Activated T-helper 9 cell treated with anti-CD3 and anti-CD28 coated beads, Interleukin-2, amount 50 U/mL, for 16 hours (primary cell): ENCODE measurements around the gene CALHM2.
A peak's percentile ranks its signal among the peaks of the same experiment; 100 is the strongest.
"Not testable (repeated sequence)": the region's sequence is repeated elsewhere in the genome, so short reads cannot be mapped to it uniquely, and the experiment has no call there.

ENCODE experiments used
- DNase-seq: peaks from one replicate; pipeline ENCODE4 v3.0.0-alpha.2; 2020; ENCODE audit warnings: low read depth

The CALHM2 gene

GRCh38 chr10:103451831-103452505, at the start of gene CALHM2:
TSS of gene CALHM2 (minus strand) at chr10:103452370. CDS start at chr10:103449941, 2,429 bp downstream.
- peak; percentile 40 for DNase-seq

- DNase-seq, result no peak
Observed at GRCh38 chr10:103501186-103501585, 49.0 kb upstream of the CALHM2 start.

GRCh38 chr10:103500481-103500880, 48.3 kb upstream of the CALHM2 start:
- no peak for DNase-seq

GRCh38 chr10:103499881-103500280, 47.7 kb upstream of the CALHM2 start:
- DNase-seq, result no peak

GRCh38 chr10:103498936-103499638, 46.9 kb upstream of the CALHM2 start:
- DNase-seq, result no peak

GRCh38 chr10:103497161-103497915, 45.2 kb upstream of the CALHM2 start:
- no peak for DNase-seq

GRCh38 chr10:103495321-103495720, 43.2 kb upstream of the CALHM2 start:
- no peak for DNase-seq

- no peak for DNase-seq
Observed at GRCh38 chr10:103493916-103494877, 42.0 kb upstream of the CALHM2 start.

- DNase-seq, result no peak
Observed at GRCh38 chr10:103493362-103493915, 41.3 kb upstream of the CALHM2 start, which contains the start of gene NEURL1. TSS of gene NEURL1 (plus strand) at chr10:103493705. CDS start at chr10:103494388, 683 bp downstream.

- no peak for DNase-seq
Observed at GRCh38 chr10:103492655-103493261, 40.6 kb upstream of the CALHM2 start.

GRCh38 chr10:103491729-103492364, 39.7 kb upstream of the CALHM2 start:
- DNase-seq, result no peak

GRCh38 chr10:103490986-103491314, 38.8 kb upstream of the CALHM2 start:
- DNase-seq, result no peak

GRCh38 chr10:103487410-103487708, 35.2 kb upstream of the CALHM2 start:
- no peak for DNase-seq

GRCh38 chr10:103486635-103487409, 34.7 kb upstream of the CALHM2 start:
- DNase-seq, result not testable (repeated sequence)

- no peak for DNase-seq
Observed at GRCh38 chr10:103481974-103482531, 29.9 kb upstream of the CALHM2 start.

- no peak for DNase-seq
Observed at GRCh38 chr10:103480521-103480920, 28.4 kb upstream of the CALHM2 start.

- no peak for DNase-seq
Observed at GRCh38 chr10:103479135-103479534, 27.0 kb upstream of the CALHM2 start, which contains the start of gene CALHM3. TSS of gene CALHM3 (minus strand) at chr10:103479240. CDS start at chr10:103479032, 208 bp downstream.

GRCh38 chr10:103478671-103479070, 26.5 kb upstream of the CALHM2 start:
- DNase-seq, result no peak

GRCh38 chr10:103476046-103476768, 24.0 kb upstream of the CALHM2 start:
- DNase-seq, result no peak
